GM19452 (cell line): Measurements from ENCODE around the gene CHST14.
A peak's percentile ranks its signal among the peaks of the same experiment; 100 is the strongest.

Source experiments
- ATAC-seq: cut with Tn5 transposase; IDR thresholded peaks from one replicate; pipeline ENCODE4 v1.9.1; 2021; ENCODE audit not compliant: unreplicated experiment

Gene CHST14

DNA sequence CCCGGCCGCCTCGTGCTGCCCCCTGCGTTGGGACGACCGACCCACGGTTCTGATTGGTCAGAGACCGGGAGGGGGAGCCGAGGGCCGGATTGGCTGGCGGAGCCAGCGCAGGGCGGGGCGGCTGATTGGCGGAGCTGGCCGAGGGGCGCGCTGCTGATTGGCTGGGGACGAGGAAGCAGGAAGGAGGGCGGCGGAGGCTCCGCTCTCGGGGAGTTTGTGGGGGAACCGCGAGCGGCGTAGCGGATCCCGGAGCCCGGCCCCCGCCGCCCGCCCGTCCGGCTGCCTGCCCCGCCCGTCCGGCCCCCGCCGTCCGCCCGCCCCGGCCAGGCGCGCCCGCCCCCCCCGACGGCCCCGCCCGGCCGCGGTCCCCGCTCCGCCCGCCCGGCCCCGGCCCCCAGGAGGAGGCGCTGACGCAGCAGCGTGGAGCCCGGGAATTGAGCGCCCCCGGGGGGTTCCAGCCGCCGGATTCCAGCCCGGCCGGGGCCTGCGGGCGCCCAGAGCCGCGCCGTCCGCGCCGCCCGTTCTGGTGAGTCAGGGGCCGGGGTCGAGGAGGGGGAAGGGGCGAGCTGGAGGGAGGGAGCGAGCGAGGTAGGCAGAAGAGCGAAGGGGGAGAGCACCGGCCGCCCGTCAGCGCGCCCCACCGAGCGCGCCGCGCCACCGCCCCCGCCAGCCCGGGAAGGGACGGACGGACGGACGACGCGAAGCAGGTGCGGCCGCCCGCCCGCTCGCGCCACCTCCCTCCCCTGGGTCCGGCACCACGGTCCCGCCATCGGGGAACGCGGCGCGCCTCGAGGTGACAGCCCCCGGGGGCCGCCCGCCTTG lies 29.8 kb upstream of the CHST14 start, which contains the start of gene BAHD1:
TSS of gene BAHD1 (plus strand) at position 211 of the 822 bp plus-strand sequence. CDS start 17,512 bp downstream, outside the sequence.
- peak; percentile 90 for ATAC-seq

DNA sequence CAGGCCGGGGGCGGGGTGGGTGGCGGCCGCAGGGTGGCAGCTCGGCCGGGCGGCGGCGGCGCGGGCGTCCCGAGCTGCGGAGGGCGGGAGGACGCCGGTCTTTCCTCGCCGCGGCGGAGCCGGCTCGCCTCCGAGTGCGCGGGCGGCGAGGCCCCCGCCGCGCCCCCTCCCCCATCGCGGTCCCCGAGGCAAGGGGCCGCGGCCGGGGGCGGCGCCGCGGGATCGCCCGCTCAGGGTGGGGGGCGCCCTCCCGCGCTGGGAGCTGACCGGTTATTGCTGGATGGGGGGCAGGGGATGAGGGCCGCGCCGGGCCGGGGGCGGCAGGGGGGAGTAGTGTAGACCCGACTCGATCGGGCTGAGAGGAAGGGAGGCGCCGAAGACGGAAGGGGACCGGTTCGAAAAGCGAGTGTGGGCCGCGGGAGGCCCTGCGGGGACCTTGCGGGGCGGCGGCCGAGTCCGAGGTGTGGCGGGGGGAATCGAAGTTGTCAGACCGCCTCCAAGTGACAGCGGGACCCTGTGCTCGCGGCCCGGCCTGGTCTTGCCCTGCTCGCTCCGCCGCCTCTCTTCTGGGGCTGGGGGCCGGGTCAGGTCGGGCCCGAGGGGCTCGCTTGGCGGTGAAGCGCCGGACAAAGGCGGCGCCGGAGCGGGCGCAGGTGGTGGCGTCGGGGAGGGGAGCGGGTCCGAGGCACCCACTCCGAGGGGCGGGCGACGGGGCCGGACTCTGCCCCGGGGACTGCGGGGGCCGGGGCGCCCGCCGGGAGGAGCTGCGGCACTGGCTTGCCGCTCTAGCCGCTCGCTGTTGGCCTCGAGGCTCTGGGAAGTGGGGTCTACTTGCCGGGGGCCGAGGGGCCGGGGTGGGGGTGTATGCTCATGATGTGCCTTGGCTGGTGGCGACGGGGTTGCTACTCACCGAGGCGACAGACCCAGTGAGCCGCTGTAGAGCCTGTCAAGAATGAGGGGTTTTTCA lies 28.9 kb upstream of the CHST14 start:
- no peak for ATAC-seq

DNA sequence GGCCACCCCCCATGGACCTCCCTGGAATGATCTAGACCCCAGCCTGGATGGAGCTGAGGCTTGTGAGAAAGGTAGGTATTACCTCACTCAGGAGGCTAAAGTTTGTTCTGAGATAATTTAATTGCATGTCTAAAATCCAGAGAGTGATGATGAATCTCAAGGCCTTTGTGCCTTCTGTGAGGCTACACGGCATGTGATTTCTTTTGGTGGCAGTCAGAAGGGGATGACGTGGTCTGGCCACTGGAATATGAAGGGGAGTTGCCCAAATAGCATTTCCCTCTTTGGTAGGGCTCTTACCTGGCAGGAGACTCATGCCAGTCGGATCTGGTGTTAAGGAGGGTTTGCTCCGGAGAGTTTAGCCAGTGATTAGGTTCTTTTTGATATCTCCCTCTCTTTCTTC lies 27.5 kb upstream of the CHST14 start:
- ATAC-seq: no peak

DNA sequence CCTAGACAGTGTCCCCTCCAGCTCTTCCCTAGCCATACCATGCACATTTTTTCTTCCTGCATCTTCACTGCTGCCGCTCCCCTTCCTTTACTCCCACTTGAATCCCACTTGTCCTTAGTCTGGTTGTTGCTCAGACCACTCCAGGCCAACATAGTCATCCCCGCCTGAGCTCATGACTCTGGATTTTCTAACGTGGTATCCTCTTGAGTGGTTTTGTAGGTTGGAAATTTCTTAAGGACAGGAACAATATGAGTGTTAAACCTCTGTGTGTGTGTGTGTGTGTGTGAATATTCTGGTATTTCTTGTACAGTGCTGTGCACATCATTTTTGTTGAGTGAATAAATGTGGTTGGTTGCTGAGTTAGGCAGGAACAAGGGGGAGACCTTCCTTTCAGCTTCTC lies 26.9 kb upstream of the CHST14 start:
- ATAC-seq: no peak

DNA sequence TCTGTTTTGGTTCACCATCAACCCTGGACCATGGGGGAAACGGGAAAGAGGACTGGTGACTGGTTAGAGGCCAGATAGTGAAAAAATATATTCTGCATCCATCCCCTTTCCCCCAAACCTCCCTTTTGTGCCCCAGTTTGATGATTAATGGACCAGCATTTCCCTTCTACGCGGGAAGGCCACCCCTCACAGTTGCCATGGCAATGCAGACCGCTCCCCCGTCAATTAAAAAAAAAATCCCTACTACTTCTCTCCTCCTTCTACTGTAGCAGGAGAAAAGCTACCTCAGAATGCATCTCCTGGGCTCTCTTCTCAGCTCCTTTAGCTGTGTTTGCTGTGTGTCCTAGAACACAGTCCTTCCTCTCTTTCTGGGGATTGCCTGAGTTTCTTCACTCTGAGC lies 26.0 kb upstream of the CHST14 start:
- ATAC-seq: no peak

DNA sequence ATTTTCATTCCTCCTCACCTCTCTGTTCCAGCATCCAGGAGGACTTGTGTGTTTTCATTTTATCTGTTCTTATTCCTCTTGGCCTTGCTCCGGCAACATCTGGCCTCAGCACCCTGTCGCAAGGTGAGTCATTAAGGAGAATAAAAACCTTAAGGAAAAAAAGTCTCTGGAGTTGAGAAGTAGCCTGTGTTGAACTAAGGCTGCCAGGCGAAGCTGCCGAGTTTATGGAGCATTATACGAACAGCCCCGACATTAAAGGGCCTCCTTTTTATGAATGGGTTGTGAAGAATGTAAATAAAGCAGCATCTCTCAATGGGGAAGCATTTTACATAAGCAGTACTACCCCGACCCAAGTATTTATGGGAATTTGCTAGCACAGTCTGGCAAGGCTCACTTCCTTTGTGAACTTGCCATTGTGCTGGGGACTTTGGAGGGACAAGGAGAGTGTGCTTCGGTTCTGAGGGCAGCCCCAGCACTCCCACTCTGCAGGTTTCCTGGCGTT lies 25.3 kb upstream of the CHST14 start:
- no peak for ATAC-seq

DNA sequence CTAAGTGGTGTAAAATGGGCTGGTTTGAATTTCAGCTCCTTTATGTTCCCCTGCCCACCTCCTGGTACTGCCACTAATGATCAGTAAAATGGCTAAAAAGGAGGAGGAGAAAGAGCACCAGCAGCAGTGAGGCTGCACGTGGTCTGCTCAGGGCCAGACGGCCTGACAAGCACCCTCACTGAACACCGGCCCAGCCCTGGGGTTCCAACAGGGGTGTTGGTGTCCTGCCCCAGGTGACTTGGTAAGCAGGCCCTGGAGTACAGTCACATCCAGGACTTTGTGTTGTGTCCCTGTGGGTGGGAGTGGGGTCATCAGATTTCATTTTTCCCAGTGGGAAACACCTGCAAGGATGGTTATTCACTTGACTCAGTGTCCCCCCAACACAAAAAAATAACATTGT lies 24.6 kb upstream of the CHST14 start:
- ATAC-seq: no peak

DNA sequence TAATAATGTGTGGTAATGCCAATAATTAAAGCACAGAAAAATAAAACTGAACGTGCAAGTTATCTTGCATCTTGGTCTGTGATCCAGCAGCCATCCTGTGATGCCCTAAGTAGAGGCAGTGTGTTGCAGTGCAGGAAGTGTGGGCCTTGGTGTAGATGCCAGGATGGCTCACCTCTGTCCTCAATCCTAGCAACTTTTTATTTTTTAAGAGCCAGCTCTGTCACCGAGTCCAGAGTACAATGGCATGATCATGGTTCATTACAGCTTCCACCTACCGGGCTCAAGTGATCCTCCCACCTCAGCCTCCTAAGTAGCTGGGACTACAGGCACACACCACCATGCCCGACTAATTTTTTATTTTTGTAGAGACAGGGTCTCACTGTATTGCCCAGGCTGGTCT lies 22.4 kb upstream of the CHST14 start:
- no peak for ATAC-seq

DNA sequence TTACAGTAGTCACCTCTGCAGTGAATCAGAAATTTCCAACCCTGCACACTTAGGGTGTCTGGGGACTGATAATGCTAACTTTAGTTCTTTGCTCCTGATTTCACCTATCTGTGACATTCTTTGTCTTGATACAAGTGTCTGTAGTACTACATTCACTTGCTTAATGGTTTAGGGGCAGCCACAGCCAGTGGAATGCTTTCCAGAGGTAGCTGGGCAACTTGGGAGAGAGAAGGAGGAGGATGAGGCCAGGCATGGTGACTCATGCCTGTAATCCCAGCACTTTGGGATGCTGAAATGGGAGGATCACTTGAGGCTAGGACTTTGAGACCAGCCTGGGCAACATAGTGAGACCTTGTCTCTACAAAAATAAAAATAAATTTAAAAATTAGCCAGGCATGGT lies 21.5 kb upstream of the CHST14 start:
- no peak for ATAC-seq

DNA sequence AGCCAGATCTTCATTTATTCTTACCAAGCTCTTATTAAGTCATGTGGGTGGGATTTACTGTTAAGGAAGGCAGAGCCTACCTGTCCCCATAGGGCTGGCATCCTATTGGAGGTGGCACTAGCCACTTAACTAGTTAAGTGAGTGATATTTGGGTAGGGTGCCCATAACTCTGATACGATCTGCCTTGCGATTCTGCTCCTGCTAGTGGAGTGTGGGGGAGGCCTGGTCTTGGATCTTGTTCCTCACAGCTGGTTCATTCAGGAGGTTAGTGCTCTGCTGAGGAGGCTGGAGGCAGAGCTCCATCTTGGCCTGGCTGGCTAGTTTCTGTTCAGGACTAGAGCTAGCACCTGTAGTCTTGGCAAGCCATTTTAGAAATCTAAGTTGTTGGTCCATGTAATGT lies 20.7 kb upstream of the CHST14 start:
- no peak for ATAC-seq

DNA sequence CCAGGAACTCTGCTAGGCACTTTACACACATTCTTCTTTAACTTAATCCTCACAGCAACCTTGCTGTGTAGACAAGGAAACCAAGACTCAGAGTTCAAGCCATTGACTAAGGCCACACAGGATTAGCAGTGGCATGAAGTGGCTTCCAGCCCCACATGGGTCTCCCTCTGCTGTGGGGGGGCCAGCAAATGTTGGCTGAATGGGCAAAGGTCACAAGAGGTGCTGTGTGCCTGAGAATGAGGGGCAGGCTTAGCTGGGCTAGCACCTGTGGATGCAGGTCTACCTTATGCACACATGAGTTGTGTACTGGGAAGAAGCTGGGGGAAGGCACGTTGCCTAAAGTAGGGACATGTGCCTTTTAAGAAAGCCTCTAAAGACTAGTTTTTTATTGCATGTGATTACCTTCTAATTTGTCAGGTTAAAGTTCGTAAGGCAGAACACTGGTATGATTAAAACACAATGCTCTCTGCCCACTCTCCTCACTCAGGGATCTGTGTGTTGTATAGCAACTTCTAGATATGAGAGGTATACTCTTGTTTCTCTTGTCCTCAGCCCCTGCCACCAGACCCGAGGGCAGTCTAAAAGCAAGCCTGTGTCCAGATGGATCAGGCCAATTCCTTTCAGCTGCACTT lies 19.1 kb upstream of the CHST14 start:
- no peak for ATAC-seq

DNA sequence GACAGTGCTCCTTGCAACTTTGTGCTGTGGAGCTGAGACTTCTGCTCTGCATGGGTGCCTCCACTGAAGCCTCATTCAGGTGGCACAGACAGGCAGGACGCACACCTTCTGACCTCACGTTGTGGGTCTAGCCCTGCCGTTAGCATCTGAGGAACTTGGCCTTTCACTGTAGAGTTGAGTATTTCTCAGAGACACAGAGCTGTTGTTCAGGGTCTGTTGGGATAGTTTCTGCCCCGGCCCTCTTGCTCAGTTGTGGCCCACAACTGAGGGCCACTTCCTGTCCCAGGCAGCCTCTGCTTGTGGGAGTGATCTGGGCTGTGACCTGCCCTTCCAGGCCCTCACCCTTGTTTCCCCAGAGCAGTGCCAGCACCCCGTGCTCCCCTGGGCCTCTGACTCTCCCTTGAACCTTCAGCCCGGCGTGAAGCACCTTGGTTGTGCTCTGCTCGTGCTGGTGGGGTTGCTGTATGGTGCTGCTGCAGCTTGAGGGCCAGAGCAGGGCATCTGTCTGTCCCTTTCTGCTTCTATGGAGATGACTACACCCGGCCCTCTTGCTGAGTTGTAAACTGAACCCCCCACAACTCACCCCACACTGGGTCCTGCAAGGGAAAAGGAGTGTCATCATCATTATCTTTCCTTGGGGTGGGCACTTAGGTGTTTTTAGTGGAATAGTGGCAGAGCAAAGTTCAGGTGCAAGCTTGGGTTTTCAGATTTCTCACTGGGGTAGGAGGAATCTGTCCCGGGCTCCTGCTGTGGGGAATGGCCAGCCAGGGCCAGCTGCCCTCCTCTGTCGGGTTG lies 18.3 kb upstream of the CHST14 start:
- ATAC-seq: peak; percentile 62

DNA sequence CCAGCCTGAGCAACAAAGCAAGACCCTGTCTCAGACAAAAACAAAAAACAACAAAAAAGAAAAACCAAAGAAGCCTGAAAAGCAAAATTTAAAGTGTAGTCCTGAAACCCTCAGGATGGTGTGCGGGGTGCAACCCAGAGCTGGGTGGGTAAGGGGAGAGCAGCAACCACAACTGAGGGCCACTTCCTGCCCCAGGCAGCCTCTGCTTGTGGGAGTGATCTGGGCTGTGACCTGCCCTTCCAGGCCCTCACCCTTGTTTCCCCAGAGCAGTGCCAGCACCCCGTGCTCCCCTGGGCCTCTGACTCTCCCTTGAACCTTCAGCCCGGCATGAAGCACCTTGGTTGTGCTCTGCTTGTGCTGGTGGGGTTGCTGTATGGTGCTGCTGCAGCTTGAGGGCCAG lies 16.8 kb upstream of the CHST14 start:
- ATAC-seq: peak; percentile 50

DNA sequence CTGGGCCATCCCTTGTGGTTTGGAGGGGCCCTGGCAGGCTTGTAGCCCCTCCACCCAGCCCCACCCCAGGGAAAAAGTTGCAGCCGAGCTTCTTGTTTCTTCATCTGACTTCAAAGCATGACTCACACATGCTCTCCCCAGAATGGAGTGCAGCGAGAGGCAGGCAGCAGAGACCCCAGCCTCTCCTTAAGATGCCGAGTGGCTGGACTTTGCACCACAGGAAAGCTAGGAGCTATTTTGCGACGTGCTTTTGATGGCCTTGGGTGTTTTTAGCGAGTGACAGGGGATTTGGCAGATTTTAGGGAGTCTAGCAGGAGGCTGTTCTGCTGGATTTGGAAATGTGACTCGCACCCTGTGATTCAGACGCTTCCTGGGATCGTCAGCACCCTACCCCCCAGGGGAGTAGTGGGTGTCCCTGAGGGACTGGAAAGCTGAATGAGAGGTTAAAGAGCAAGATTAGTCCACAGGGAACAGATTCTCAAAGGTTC lies 15.8 kb upstream of the CHST14 start:
- ATAC-seq: no peak

DNA sequence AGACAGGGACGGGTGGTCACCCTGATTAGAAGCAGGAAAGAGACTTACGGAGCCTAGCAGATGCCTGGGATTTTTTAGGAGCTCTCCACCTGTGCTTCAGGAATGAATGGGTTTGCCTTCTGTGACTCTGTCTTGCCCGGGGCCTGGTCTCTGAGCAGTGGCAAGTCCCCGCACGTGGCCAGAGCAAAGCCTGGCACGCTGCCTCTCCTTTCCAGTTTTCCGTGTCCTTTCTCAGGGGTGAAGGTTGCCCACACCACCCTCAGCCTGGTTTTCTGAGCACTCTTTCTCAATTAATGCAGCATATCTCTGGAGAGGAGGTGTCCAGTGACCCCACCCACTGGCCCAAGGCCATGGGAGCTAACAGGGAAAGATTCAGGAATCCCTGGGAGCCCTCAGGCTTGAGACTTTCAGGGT lies 14.5 kb upstream of the CHST14 start:
- ATAC-seq: no peak

DNA sequence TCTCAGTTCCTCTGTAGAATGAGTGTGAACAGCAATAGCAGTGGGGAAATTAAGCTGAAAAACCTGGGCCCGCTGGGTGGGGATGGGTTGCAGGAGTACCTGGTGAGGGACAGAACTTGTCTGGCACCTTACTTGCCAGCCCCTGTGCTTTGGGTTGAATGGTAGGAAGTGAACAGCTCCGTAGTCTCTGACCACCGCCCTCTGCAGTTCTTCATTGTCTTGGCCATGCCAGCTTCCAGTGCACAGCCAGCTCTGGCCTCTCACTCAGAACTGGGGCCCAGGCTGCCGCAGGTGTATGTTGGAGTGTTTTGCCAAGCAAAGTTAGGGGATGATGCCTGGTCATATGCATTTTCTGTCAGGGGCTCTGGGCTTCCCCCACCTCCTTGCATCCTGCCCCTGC lies 14.0 kb upstream of the CHST14 start:
- ATAC-seq: no peak

DNA sequence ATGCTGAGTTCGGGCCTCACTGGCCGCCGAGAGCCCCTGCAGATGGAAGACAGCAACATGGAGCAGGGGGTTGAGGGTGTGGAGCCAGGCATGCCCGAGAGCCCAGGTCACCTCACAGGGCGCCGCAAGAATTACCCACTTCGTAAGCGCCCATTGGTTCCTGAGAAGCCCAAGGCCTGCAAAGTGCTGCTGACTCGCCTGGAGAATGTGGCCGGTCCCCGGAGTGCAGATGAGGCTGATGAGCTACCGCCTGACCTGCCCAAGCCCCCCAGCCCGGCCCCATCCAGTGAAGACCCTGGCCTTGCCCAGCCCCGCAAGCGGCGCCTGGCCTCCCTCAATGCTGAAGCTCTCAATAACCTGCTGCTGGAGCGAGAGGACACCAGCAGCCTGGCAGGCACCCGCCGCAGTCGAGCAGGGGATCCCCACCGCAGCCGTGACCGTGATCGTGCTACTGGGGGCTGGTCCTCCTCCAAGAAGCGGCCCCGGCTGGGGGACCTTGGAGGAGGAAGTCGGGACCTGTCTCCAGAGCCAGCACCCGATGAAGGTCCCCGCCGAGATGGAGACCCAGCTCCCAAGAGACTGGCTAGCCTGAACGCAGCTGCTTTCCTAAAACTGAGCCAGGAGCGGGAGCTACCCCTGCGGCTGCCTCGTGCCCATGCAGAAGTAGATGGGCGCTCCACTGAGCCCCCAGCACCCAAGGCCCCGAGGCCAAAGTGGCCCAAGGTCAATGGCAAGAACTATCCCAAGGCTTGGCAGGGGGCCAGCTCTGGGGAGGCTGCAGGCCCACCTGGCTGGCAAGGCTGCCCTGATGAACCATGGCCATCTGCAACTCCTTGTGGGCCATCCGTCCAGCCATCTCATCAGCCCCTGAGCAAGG lies 12.1 kb upstream of the CHST14 start:
- no peak for ATAC-seq

DNA sequence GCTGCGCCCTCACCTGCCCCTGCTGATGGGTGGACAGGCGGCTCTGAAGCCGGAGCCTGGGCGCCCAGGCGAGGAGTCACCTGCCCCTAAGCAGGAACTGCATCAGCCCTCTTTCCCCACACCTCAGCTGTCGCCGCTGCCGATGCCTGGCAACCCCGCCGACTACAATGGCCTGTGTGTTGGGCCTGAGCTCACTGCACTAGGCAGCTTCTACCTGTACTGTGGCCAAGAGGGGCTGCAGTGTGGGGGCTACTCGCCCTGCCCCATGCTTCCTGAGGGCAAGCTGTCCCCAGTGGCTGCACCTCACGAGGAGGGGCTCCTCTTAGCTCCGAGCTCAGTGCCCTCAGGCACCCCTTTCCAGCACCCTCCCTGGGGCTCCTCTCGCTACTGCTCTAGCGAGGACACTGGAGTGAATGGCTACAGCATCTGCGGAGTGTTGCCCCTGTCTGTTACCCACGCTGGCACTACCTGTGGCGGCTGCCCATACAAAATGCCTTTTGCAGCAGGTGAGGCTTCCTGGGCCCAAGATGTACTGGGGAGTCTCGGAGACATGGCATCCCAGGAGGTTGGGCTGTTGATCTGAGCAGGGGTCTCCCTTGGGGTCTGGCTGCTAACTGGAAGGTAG lies 11.3 kb upstream of the CHST14 start:
- no peak for ATAC-seq

DNA sequence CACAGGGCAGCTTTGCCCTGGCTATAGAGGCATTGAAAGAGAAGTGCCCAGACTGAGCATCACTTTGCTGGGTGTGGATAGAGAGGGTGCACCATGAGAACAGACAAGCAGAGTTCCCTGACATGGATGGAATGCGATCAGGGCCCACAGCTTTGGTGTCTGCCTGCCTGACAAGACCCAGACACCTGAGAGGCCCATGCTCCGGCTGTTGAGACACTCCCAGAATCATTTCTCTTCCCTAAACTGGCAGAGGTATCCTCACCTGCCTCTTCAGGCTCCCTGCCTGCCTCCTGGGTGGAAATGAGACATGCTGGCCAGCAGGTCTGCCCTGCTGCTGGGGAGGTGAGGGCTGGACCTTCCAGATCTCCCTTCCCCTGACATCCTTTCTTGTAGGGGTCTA lies 10.4 kb upstream of the CHST14 start:
- no peak for ATAC-seq
